Testis (tissue), 2 donors: Measurements from ENCODE around the gene RASGEF1C.
A peak's percentile ranks its signal among the peaks of the same experiment; 100 is the strongest.

ENCODE experiments used
- POLR2A ChIP-seq: fragments of 450-650 bp; IDR thresholded peaks from one replicate; pipeline ENCODE4 v1.6.1; 2017; ENCODE audit warnings: antibody characterized with exemption, mild to moderate bottlenecking, moderate library complexity
- TF ChIP-seq, protein P1 (sequence below), 3 experiments: fragments of 450-650 bp in 2 of 3; fragments of 200-600 bp in 1 of 3; sonication (generic) in 1 of 3; IDR thresholded peaks; one replicate each; pipeline ENCODE4 v1.5.1; 2016 to 2019; ENCODE audit warnings: antibody characterized with exemption in 3 of 3, mild to moderate bottlenecking in 2 of 3, moderate library complexity in 1 of 3

DNA sequence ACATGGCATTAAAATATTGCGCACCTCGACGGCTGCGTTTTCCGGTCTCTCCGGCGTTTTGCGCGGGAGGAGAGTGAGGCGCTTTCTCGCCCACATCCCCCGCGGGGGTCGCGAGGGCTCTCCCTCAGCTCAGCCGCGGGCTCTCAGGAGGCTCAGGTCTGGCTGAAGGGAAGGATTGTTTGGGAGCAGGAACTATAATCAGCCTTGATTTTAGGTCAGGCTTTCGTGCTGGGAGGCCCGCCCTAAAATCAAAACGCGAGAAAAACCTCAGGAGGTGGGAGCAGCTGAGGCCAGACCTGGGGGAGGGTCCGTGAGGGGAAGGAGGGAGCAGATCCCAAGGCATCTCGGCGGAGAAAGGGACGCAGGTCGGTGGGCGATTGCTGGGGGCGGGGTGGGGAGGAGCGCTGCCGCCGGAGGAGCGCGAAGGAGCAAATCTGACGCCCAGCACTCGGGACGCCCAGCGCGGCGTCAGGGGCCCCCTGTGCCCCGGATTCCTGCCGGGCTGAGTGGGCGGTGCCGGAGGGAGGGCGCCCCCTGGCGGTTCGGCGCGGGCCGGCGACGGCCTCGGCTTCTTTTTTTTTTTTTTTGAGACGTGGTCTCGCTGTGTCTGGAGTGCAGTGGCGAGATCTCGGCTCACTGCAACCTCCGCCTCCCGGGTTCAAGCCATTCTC, 118.8 kb downstream of the RASGEF1C start:
- no peak for TF ChIP-seq POLR2A
- TF ChIP-seq, protein P1, sequence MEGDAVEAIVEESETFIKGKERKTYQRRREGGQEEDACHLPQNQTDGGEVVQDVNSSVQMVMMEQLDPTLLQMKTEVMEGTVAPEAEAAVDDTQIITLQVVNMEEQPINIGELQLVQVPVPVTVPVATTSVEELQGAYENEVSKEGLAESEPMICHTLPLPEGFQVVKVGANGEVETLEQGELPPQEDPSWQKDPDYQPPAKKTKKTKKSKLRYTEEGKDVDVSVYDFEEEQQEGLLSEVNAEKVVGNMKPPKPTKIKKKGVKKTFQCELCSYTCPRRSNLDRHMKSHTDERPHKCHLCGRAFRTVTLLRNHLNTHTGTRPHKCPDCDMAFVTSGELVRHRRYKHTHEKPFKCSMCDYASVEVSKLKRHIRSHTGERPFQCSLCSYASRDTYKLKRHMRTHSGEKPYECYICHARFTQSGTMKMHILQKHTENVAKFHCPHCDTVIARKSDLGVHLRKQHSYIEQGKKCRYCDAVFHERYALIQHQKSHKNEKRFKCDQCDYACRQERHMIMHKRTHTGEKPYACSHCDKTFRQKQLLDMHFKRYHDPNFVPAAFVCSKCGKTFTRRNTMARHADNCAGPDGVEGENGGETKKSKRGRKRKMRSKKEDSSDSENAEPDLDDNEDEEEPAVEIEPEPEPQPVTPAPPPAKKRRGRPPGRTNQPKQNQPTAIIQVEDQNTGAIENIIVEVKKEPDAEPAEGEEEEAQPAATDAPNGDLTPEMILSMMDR (IDR thresholded peaks at IDR 0.05), result peak; percentile 78 to 88 (median 84)
